DND-41 (cell line): ENCODE results near the gene ANKFN1.

Source experiments
- ATAC-seq: fragments of 200-7000 bp; cut with Tn5 transposase; 3 replicates; pipeline ENCODE4 v1.9.1; 2021; ENCODE audit warnings: low read depth; ENCODE audit not compliant: insufficient read depth
- DNase-seq: peaks from one replicate; pipeline ENCODE4 v3.0.0-alpha.2; 2020
- H2AFZ ChIP-seq: 2 replicates; pipeline ENCODE4 v1.6.0; 2012; ENCODE audit warnings: low read depth, low read length
- H3K27ac ChIP-seq: 2 replicates; pipeline ENCODE4 v1.5.1; 2012; ENCODE audit warnings: low read length, inconsistent platforms
- H3K27me3 ChIP-seq: fragments of 200-600 bp; sonication (generic); 2 replicates; pipeline ENCODE4 v1.6.0; 2012; ENCODE audit warnings: low read length, mild to moderate bottlenecking, inconsistent platforms; ENCODE audit not compliant: insufficient read depth, poor library complexity
- H3K36me3 ChIP-seq: 2 replicates; pipeline ENCODE4 v1.5.1; 2012; ENCODE audit warnings: low read length, inconsistent platforms; ENCODE audit not compliant: insufficient read depth
- H3K4me1 ChIP-seq: 2 replicates; pipeline ENCODE4 v1.5.1; 2012; ENCODE audit warnings: mild to moderate bottlenecking, low read length; ENCODE audit not compliant: insufficient read depth
- H3K4me2 ChIP-seq: 2 replicates; pipeline ENCODE4 v1.6.0; 2012; ENCODE audit warnings: mild to moderate bottlenecking, moderate library complexity, low read length, inconsistent platforms; ENCODE audit not compliant: insufficient read depth
- H3K4me3 ChIP-seq, 2 experiments: fragments of 200-600 bp in 1 of 2; shearing (Covaris generic) in 1 of 2; 2 replicates each; pipeline ENCODE4 v1.5.1; 2012 to 2016; ENCODE audit warnings: inconsistent platforms in 2 of 2, low read length in 2 of 2, mild to moderate bottlenecking in 2 of 2, low read depth in 1 of 2, moderate library complexity in 1 of 2
- H3K79me2 ChIP-seq: 2 replicates; pipeline ENCODE4 v1.6.0; 2012; ENCODE audit warnings: low read length, inconsistent platforms; ENCODE audit not compliant: insufficient read depth
- H3K9ac ChIP-seq: 2 replicates; pipeline ENCODE4 v1.6.0; 2012; ENCODE audit warnings: low read depth, mild to moderate bottlenecking, inconsistent platforms, low read length, moderate library complexity
- H3K9me3 ChIP-seq: 2 replicates; pipeline ENCODE4 v1.5.1; 2012; ENCODE audit warnings: low read length, moderate library complexity, mild to moderate bottlenecking, inconsistent platforms; ENCODE audit not compliant: insufficient read depth, severe bottlenecking
- H4K20me1 ChIP-seq: 2 replicates; pipeline ENCODE4 v1.6.0; 2012; ENCODE audit warnings: low read length; ENCODE audit not compliant: insufficient read depth
- EZH2 ChIP-seq: IDR thresholded peaks from 3 replicates; pipeline ENCODE4 v1.6.1; 2012; ENCODE audit warnings: borderline replicate concordance, low read depth, mild to moderate bottlenecking, moderate library complexity, low read length, inconsistent platforms; ENCODE audit not compliant: severe bottlenecking
- TF ChIP-seq, protein P1 (sequence below): IDR thresholded peaks from 2 replicates; pipeline ENCODE4 v1.5.1; 2012; ENCODE audit warnings: borderline replicate concordance, low read length, moderate library complexity, mild to moderate bottlenecking; ENCODE audit not compliant: poor library complexity, severe bottlenecking; ENCODE audit errors: extremely low read depth

ANKFN1 gene

DNA sequence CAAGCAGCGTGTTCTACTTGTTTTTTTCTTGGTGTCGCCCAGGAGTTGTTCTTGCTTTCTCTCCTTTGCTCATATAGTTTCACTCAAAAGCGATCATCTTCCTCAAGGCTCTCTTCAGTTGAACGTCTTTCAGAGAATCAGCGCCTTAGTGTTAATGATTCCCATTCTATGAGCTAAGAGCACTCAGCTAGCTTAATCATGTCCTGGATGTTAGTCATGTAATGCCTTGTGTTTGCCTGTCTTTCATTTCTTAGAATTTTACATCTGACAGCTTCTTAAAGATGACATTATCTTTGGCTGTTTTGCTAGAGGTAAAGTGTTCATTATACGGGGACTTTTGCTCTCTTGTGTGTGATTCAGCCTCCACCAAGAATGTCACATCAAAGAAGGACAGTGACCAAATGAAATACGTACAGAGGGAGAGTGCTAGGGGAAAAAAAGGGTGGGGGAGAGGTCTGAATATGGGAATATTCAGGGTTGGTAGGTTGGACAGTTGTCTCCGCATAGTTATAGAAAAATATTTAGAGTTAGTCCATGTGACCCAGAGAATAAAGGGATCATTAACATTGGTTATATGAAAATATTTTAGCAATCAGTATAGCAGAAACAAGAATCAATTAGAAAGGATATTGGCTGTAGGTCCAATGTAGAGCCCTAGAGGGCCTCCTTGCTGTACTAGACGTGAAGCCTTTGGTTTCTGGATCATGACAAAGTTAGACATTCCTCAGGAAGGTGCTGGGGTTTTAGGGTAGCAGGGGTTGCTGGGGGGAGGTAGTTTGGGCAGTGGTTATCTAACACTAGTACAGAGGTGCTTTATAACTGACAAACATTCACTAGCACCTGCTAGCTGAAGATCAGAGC is 31.9 kb upstream of the ANKFN1 start:
- H3K79me2 ChIP-seq = no peaks in the 10 kb centered on the region
- H3K4me3 ChIP-seq = no peak overlapping the region
- H2AFZ ChIP-seq = no peak overlapping the region
- H3K27ac ChIP-seq = no peak overlapping the region
- H3K36me3 ChIP-seq = no peaks in the 10 kb centered on the region
- H3K4me1 ChIP-seq = 0 out of 2 replicates have a peak, but pooled peaks cover under 1% of the 10 kb centered on the region
- H3K4me2 ChIP-seq = no peak overlapping the region
- H3K9me3 ChIP-seq = no peaks in the 10 kb centered on the region
- H3K9ac ChIP-seq = no peak overlapping the region
- H3K27me3 ChIP-seq = no peaks in the 10 kb centered on the region
- ATAC-seq = no peak; the same call in 2 of the 3 replicates
- no peak for TF ChIP-seq EZH2
- TF ChIP-seq, protein P1, sequence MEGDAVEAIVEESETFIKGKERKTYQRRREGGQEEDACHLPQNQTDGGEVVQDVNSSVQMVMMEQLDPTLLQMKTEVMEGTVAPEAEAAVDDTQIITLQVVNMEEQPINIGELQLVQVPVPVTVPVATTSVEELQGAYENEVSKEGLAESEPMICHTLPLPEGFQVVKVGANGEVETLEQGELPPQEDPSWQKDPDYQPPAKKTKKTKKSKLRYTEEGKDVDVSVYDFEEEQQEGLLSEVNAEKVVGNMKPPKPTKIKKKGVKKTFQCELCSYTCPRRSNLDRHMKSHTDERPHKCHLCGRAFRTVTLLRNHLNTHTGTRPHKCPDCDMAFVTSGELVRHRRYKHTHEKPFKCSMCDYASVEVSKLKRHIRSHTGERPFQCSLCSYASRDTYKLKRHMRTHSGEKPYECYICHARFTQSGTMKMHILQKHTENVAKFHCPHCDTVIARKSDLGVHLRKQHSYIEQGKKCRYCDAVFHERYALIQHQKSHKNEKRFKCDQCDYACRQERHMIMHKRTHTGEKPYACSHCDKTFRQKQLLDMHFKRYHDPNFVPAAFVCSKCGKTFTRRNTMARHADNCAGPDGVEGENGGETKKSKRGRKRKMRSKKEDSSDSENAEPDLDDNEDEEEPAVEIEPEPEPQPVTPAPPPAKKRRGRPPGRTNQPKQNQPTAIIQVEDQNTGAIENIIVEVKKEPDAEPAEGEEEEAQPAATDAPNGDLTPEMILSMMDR = peak; percentile 40
- no peaks in the 10 kb centered on the region for H4K20me1 ChIP-seq
- DNase-seq = no peak

GRCh38 chr17:56125830-56126819 is 27.1 kb upstream of the ANKFN1 start:
- H3K4me2 ChIP-seq = no peak overlapping the region
- no peak overlapping the region for H2AFZ ChIP-seq
- peaks cover 27% of the 10 kb centered on the region for H3K4me1 ChIP-seq
- DNase-seq (peak; percentile 61), ATAC-seq (peak; percentile 73)
- H3K9me3 ChIP-seq = no peaks in the 10 kb centered on the region
- H4K20me1 ChIP-seq = no peaks in the 10 kb centered on the region
- no peaks in the 10 kb centered on the region for H3K27me3 ChIP-seq
- no peak overlapping the region for H3K27ac ChIP-seq
- no peak overlapping the region for H3K4me3 ChIP-seq
- no peak overlapping the region for H3K9ac ChIP-seq
- H3K79me2 ChIP-seq = no peaks in the 10 kb centered on the region
- no peak for TF ChIP-seq EZH2
- TF ChIP-seq, protein P1 = peak; percentile 79
- H3K36me3 ChIP-seq = no peaks in the 10 kb centered on the region

DNA sequence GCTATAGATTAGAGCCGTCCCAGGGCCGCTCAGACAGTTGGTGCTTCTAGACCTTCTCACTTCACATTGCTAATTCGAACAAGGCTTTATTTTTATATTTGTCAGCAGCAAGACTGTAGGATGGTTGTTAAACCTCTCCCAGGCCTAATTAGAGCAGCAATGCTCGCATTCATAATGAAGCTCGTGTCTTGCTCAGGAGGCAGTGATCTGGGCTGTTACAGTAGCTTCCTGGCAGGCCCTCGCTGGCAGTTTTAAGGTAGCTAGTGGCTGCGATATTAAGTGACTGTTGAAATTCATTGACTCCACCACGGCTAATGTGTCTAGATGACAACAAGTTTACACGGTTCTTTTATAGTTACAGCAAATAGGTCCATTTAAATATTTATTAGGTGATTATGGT is 23.2 kb upstream of the ANKFN1 start:
- Histone ChIP-seq H3K4me1 (peaks cover 27% of the 10 kb centered on the region), H3K9me3 (no peaks in the 10 kb centered on the region), H3K27ac (0 out of 2 replicates have a peak overlapping the region, but pooled peaks have one; percentile 29), H2AFZ (peak overlapping the region; percentile 29; the same call in 1 of the 2 replicates), H3K4me2 (no peak overlapping the region), H3K36me3 (no peaks in the 10 kb centered on the region), H3K4me3 (no peak overlapping the region), H3K27me3 (no peaks in the 10 kb centered on the region), H3K79me2 (no peaks in the 10 kb centered on the region), H4K20me1 (no peaks in the 10 kb centered on the region), H3K9ac (no peak overlapping the region)
- no peak for DNase-seq
- ATAC-seq = no peak
- TF ChIP-seq, protein P1 = no peak
- TF ChIP-seq EZH2 = no peak
